HL-60 (cell line): Measurements from ENCODE around the gene ZMAT5.

Experiments
- CTCF ChIP-seq: IDR thresholded peaks from one replicate; pipeline ENCODE4 v1.5.1; 2011; ENCODE audit warnings: low read length, control low read depth, inconsistent platforms; ENCODE audit not compliant: insufficient read depth
- GABPA ChIP-seq: IDR thresholded peaks from 2 replicates; pipeline ENCODE4 v1.6.1; 2012; ENCODE audit warnings: low read depth
- REST ChIP-seq: IDR thresholded peaks from 2 replicates; pipeline ENCODE4 v1.6.1; 2012; ENCODE audit warnings: low read depth; ENCODE audit not compliant: insufficient replicate concordance

- TF ChIP-seq CTCF (no peak), REST (no peak), GABPA (no peak)
These were observed 59.8 kb downstream of the ZMAT5 start for GRCh38 chr22:29707010-29707409.
